GM19324 (cell line): ENCODE data around the gene SUDS3.
A peak's percentile ranks its signal among the peaks of the same experiment; 100 is the strongest.
"Not testable (repeated sequence)": the region's sequence is repeated elsewhere in the genome, so short reads cannot be mapped to it uniquely, and the experiment has no call there.

ENCODE experiments used
- ATAC-seq: cut with Tn5 transposase; IDR thresholded peaks from one replicate; pipeline ENCODE4 v1.9.1; 2021; ENCODE audit warnings: mild to moderate bottlenecking, moderate library complexity; ENCODE audit not compliant: unreplicated experiment, low FRiP score

SUDS3 gene, protein sequence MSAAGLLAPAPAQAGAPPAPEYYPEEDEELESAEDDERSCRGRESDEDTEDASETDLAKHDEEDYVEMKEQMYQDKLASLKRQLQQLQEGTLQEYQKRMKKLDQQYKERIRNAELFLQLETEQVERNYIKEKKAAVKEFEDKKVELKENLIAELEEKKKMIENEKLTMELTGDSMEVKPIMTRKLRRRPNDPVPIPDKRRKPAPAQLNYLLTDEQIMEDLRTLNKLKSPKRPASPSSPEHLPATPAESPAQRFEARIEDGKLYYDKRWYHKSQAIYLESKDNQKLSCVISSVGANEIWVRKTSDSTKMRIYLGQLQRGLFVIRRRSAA

DNA sequence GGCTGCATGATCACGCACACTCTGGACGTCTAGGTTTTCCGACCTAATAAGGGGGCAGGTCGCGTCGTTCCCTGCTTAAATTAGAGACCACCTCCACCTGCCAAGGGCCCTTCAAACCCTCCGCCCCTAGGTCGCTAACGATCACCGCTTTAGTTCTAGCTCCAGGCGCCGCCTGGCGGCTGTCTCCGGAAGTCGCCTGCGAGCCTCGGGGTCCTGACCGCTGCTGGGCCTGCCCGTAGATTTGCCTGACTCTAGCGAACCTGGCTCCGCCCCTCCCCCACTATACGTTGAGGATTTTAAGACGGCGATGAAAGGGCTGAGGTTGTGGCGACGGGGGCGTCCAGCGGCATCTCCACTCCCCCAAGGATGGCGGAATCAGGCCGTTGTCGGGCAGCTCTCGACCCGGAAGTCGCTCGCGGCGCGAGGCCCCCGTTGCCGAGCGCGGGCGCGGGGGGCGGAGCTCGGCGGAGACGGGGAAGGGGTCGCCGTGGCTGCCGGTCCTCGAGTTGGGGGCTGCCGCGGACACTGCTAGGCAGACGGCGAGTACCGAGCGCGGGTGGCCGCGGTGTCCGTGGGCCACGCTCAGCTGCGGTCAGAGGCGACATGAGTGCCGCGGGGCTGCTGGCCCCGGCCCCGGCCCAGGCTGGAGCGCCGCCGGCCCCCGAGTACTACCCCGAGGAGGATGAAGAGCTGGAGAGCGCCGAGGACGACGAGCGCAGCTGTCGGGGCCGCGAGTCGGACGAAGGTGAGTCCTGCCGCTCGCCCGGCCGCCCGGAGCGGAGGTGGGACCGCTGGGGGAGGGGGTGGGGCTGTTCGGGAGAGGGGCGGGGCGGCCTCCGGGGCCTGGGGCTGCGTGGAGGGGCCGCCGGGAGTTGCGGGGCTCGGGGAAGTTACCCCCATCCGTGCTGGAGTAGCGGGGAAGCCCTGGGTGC lies at the start of gene SUDS3:
Gene SUDS3 (plus strand): TSS at position 467 of the 932 bp plus-strand sequence. CDS start 137 bp downstream, at position 604.
- ATAC-seq = peak; percentile 26

DNA sequence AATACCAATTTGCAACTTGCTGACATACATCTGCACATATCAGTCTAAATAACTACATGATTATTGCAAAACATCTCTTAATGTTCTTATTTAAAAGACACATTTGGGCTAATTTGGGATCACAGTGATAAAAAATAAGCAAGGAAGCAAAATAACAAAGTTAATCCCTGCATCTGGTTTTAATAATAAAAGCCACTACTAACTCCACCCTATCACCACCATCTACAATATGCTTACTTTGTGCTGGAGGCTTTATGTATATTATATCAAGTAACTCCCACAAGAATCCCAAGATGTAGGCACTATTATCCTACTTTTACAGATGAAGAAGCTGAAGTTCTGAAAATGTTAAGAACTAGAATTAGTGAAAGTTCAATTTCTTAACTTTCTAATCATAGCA lies 49.4 kb upstream of the SUDS3 start:
- ATAC-seq = no peak

DNA sequence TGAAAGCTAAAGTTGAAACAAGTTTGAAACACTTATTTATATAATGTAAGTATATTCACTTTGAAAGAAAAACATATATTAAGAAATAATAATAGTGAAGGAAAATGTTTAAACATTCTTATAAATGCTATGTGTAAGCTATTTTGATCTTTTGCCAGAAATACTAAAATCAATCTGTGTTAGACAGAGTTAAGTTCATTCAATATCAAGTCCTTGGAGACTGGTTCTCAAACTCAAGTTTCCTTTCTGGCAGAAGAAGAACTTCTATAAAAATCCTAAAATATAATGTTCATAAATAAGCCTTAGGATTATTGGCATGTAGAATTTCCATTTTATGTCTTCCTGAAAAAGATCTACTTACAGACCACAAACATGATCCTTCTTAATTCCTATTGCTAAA lies 49.0 kb upstream of the SUDS3 start:
- ATAC-seq = no peak

DNA sequence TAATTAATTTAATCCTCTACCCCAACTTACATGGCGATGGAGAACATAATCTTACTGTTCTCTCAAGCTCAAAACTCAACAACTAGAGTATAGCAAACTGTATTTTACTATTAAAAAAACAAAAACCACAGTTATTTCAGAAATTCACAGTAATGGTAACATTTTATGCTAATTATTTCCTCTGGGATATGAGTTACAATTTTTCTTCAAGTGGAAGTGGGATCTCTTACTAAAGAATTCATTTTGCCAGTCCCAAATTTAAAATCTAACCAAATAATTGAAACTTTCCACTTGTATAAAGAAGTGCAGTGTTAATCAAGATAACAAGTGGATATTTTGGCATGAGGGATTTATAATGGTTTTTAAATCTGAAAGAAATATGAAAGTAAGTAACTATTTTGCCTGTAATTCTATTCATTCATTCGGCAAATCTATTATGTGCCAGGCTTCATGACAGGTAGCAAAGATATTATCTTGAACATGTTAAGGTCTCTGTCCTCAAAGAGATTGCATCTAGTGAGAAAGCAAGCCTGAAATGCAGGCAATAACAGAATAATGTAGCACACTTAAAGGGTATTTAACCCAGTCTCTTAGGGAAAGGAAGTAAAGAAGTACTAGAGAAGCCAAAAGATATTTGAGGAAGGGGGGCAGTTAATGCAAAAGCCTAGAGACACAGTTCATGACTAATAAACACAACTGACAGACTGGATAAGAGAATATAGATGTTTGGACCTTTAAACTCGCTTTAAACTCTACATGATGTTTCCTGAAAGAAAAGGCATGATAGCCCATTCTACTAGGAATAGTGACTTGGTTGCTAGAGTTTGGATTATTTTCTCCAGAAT lies 47.6 kb upstream of the SUDS3 start:
- ATAC-seq = no peak

DNA sequence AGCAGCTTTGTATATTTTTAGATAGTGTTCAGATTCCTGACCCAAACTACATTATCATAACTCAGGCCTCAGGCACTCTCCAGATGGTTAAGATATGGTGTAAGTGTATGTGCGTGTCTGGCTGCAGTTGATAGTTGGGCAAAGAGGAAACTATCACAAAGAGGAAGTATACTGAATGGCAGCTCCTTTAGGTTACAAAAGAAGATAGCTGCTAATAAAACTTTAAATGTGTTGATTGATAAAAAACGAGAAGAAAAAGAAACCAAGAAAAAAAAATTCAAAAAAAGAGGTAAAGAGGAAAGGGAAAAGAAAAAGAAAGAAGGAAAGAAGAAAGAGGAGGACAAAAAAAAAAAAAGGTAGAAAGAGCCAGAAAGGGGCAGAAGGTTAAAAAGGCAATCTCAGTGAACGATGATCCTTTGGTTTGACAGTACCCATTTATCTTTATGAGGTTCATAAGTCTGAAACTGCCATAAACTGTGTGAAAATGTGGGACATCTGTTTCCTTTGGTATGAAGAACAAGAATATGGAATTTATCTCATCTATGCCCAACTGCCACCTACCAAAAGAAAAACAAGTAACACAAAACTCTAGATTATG lies 45.8 kb upstream of the SUDS3 start:
- no peak for ATAC-seq

DNA sequence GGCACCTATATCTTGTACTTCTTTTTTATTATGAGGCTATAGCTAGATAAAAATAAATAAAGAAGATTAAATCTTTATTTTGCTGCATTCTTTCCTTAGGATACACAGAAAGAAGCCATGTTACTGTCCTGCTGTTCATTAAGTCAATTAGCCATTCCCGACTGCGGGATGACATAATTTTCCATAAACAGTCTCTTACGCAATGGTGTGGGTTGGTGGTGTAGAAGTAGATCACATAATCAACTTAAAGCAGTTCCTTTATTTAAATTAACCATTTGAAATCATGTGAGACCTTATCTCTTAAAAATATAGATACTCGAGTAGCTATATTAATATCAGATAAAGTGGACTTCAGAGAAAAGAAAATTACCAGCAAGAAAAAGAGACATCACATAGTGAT lies 43.8 kb upstream of the SUDS3 start:
- no peak for ATAC-seq

DNA sequence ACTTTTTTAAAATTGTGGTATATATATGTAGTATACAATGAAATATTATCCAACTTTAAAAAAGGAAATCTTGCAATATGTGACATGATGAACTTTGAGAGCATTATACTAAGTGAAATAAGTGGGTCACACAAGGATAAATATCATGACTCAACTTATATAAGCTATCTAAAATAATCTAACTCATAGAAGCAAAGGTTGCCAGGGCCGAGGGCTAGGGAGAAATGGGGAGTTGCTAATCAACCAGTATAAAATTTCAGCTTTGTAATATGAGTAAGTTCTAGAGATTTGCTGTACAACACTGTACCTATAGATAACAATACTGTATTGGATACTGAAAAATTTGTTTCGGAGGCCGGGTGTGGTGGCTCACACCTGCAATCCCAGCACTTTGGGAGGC lies 42.1 kb upstream of the SUDS3 start:
- no peak for ATAC-seq

DNA sequence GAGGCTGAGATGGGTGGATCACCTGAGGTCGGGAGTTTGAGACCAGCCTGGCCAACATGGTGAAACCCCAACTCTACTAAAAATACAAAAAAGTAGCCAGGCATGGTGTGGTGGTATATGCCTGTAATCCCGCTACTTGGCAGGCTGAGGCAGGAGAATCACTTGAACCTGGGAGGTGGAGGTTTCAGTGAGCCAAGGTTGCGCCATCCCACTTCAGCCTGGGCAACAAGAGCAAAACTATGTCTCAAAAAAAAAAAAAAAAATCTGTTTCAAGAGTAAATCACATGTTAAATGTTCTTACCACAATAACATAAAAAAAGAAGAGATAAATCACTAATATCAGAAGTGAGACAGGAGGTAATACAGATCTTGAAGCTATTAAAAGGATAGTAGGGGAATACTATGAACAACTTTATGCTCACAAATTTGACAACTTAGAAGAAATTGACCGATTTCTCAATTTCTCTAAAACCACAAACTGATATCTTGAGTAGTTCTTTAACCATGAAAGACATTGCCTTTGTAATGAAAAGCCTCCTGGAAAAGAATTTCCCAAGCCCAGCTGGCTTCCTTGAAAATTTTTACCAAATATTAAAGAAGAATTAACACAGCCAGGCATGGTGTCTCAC lies 41.3 kb upstream of the SUDS3 start:
- ATAC-seq = no peak

DNA sequence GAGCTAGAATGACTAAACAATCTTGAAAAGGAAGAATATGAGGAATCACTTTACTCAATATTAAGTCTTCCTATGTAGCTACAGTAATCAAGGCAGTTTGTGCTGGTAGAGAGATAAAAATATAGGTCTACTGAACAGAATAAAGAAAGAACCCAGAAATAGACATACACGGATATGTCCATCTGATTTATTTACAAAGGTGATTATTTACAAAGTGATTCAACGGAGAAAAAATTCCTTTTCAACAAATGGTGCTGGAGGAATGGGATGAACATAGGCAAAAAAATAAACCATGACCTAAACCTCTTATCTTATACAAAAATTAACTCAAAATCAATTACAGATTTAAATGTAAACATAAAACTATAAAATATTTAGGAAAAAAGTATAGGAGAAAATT lies 40.2 kb upstream of the SUDS3 start:
- no peak for ATAC-seq

DNA sequence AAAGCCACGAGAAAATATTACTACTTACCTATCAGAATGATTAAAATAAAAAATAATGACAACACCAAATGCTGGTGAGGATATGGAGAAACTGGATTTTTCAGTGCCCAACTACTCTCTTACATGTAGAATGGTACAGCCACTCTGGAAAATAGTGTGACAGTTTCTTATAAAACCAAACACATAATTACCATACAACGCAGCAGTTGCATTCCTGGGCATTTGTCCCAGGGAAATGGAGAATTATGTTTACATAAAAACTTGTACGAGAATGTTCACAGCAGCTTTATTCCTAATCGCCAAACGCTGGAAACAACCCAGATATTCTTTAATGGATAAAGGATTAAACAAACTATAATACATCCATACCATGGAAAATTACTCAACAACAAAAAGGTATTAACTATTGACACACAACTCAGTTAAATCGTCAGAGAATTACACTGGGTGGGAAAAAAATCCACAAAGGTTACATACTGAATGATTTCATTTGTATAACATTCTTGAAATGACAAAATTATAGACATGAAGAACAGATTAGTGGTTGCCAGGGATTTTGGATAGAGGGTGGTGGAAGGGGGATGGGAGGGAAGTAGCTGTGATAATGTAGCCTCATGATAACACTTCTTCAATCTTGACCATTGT lies 39.0 kb upstream of the SUDS3 start:
- ATAC-seq = no peak

DNA sequence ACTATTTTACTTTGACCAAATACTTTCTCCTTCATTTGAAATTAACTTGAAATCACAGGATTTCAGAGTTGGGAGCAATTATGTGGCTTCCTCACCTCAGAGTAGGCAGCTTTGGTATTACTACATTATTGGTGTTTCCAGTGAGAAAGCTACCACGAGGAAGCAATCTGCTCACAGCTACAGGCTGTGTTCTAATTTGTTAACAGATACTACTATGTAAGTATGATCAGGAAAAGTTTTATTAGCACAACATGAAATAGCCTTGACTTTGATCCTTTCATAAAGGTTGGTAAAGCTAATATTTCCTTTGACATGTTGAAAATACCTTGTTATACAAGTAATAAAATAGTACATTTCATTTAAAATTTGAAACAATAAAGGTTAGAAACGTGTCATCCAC lies 34.3 kb upstream of the SUDS3 start:
- no peak for ATAC-seq

DNA sequence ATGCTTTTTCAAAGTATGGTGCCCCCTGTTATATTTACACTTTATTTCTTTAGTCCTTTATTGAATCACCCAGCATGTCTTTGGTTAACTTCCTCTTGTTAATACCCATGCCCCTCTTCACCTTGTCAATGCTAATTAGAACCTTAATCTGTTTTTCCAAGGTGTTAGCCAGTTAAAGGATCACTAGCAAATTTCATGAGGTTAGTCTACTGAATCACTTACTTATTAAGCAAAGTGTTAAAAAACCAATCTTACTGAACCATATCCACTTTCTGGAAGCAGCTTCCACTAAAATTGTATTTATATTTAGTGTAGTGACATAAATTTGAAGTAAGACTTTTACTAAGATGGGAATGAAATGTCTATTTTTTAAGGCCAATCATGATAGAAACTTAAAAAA lies 31.5 kb upstream of the SUDS3 start:
- ATAC-seq = no peak

DNA sequence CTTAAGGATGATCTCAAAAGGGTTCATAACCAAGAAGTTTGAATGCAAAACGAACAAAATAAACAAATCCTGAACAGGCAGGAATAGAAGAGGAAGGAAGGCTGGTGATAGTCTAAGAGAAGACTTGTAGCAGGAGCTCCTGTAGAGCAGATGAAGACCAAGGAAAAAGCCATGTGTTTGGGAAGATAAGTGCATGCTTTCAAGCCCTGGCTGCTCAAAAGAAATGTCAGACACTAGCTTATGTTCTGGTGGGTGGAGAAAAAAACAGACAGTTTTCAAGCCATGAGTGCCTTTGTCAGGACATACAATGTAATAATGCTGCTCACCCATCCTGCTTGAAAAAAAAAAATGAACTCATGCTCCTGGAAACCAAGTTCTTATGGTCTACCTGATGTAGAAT lies 31.0 kb upstream of the SUDS3 start:
- no peak for ATAC-seq

DNA sequence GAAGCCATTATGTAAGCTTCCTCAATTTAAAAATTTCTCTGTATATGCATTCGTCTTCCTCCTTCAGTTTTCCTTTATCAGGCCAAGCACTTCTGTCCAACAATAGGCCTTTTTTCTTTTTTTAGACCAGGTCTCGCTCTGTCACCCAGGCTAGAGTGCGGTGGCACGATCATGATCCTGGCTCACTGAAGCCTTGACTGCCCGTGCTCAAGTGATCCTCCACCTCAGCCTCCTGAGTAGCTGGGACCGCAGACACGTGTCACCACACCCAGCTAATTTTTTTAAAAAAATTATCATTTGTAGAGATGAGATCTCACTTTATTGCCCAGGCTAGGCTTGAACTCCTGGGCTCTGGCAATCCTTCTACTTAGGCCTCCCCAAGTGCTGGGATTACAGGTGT lies 29.5 kb upstream of the SUDS3 start:
- peak; percentile 52 for ATAC-seq

DNA sequence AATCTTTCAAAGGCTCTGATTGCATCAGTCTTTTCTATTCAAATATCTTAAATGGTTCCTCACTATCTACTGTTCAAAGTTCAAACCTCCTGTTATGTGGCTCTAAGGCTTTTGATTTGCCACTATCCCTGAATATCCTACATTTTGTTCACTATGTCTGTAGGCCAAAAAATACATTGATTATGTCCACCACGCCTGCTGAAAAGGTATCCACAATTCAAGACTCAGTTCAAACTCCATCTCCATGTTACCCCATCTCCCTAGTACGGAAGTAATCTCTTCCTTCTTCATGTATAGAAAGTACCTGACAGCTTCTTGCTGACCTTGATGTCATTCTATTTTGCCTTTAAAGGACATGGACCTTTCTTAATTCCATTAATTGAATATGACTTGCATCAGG lies 28.4 kb upstream of the SUDS3 start:
- no peak for ATAC-seq

DNA sequence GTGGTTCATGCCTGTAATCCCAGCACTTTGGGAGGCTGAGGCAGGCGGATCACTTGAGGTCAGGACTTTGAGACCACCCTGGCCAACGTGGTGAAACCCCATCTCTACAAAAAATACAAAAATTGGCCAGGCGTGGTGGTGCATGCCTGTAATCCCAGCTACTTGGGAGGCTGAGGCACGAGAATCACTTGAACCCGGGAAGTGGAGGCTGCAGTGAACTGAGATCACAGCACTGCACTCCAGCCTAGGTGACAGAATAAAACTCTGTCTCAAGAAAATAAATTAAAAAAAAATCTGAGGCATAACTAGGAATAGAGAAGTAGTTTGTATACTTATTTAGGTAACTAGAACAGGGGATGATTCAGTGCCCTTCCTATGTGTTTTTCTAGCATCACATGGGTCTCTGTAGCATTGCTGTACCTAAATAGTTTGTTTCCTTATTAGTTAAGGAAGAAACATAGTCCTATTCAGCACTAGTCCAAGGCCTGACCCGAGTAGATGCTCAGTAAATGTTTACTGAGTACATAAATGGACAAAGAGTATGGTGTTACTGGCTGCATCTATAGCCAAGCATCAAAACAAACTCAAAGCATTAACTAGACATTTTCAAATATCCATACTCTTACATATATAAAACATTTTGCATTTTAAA lies 25.3 kb upstream of the SUDS3 start:
- no peak for ATAC-seq

DNA sequence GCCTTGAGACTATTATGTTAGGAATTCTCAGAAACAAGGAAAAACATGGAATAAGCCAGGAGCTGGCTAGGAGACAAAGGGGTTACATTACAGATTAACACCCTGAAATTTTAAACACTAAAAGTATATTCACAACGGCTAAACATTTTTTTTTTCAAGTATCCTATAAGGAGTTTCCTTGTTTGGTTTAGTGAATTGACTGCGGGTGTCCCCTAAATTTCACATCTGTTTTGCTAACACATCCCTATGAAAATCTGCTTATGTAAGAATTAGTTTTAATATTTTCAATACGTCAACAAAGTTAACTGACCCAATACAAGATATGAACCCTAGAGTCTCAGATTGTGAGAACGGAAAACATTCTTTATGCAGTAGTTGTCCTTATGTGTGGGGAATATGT lies 22.6 kb upstream of the SUDS3 start:
- ATAC-seq = no peak

DNA sequence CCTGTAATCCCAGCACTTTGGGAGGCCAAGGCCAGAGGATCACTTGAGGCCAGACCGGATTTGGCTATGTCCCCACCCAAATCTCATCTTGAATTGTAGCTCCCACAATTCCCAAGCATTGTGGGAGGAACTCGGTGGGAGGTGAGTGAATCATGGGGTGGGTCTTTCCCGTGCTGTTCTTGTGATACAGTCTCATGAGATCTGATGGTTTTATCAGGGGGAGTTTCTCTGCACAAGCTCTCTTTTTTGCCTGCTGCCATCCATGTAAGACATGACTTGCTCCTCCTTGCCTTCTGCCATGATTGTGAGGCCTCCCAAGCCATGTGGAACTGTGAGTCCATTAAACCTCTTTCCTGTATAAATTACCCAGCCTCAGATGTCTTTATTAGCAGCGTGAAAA lies 21.9 kb upstream of the SUDS3 start:
- not testable (repeated sequence) for ATAC-seq

DNA sequence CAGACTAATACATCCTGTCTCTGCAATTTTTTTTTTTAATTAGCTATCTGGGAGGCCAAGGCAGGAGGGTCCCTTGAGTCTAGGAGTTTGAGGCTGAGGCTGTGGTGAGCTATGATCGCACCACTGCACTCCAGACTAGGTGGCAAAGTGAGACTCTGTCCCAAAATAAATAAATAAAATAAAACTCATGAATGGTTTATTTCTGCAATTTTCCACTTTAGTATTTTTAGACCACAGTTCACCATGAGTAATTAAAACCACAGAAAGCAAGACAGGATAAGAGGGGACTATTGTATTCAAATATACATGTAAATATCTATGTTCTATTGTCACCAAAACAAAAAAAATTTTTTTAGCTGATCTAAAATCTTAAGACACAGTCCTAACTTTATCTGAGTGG lies 21.5 kb upstream of the SUDS3 start:
- no peak for ATAC-seq
